Keratinocyte (primary cell): ENCODE measurements around the gene RRBP1. TPM values are rescaled to one million over a fixed set of nuclear protein-coding genes. Genes with fewer than 3 reads are reported as not detected.

Experiments used
- DNase-seq: peaks from one replicate; pipeline ENCODE4 v3.0.0-alpha.2; 2011; ENCODE audit warnings: low read depth, missing footprints, low spot score
- FAIRE-seq: peaks from 2 replicates; lab custom pipeline; 2011; peaks lifted over from hg19 to GRCh38; lab: Jason Lieb, UNC
- H2AFZ ChIP-seq: 2 replicates; pipeline ENCODE4 v1.6.0; 2012; ENCODE audit warnings: low read length, control low read depth, inconsistent platforms; ENCODE audit not compliant: control insufficient read depth
- H3K27ac ChIP-seq: 2 replicates; pipeline ENCODE4 v1.5.1; 2011; ENCODE audit warnings: low read length; ENCODE audit not compliant: control insufficient read depth, insufficient read depth
- H3K27me3 ChIP-seq: 3 replicates; pipeline ENCODE4 v1.6.0; 2011; ENCODE audit warnings: low read length; ENCODE audit not compliant: control insufficient read depth, insufficient read depth; ENCODE audit errors: extremely low read depth
- H3K36me3 ChIP-seq, 2 experiments: 2 replicates in 1 of 2; 3 replicates in 1 of 2; pipeline ENCODE4 v1.5.1; 2011; ENCODE audit warnings: low read length in 2 of 2, mild to moderate bottlenecking in 1 of 2; ENCODE audit not compliant: control insufficient read depth in 2 of 2, insufficient read depth in 2 of 2; ENCODE audit errors: extremely low read depth in 1 of 2
- H3K4me1 ChIP-seq: 3 replicates; pipeline ENCODE4 v1.5.1; 2011; ENCODE audit warnings: low read length; ENCODE audit not compliant: control insufficient read depth, insufficient read depth; ENCODE audit errors: extremely low read depth
- H3K4me2 ChIP-seq: 3 replicates; pipeline ENCODE4 v1.6.0; 2011; ENCODE audit warnings: low read depth, low read length; ENCODE audit not compliant: control insufficient read depth, insufficient read depth; ENCODE audit errors: extremely low read depth
- H3K4me3 ChIP-seq, 3 experiments: fragments of 200-600 bp in 1 of 3; sonication (generic) in 1 of 3; 2 replicates in 2 of 3; 3 replicates in 1 of 3; pipeline ENCODE4 v1.5.1; 2011 to 2016; ENCODE audit warnings: low read length in 3 of 3, mild to moderate bottlenecking in 3 of 3, control low read depth in 2 of 3, inconsistent platforms in 1 of 3, low read depth in 1 of 3, mixed read lengths in 1 of 3, mixed run types in 1 of 3, moderate library complexity in 1 of 3; ENCODE audit not compliant: control insufficient read depth in 2 of 3, insufficient read depth in 2 of 3; ENCODE audit errors: extremely low read depth in 1 of 3
- H3K79me2 ChIP-seq: 2 replicates; pipeline ENCODE4 v1.6.0; 2012; ENCODE audit warnings: low read length; ENCODE audit not compliant: control insufficient read depth, insufficient read depth
- H3K9ac ChIP-seq: 3 replicates; pipeline ENCODE4 v1.6.0; 2011; ENCODE audit warnings: low read length; ENCODE audit not compliant: control insufficient read depth, insufficient read depth; ENCODE audit errors: extremely low read depth
- H3K9me1 ChIP-seq: 3 replicates; pipeline ENCODE4 v1.6.0; 2011; ENCODE audit warnings: low read length; ENCODE audit not compliant: control insufficient read depth, insufficient read depth; ENCODE audit errors: extremely low read depth
- H3K9me3 ChIP-seq: 2 replicates; pipeline ENCODE4 v1.5.1; 2012; ENCODE audit warnings: low read depth, low read length; ENCODE audit not compliant: control insufficient read depth
- H4K20me1 ChIP-seq: 3 replicates; pipeline ENCODE4 v1.6.0; 2011; ENCODE audit warnings: low read length; ENCODE audit not compliant: control insufficient read depth, insufficient read depth; ENCODE audit errors: extremely low read depth
- CTCF ChIP-seq, 3 experiments: IDR thresholded peaks in 1 of 3; conservative IDR thresholded peaks in 1 of 3; optimal IDR thresholded peaks in 1 of 3; 2 replicates in 2 of 3; 3 replicates in 1 of 3; pipeline versions ENCODE3 to v1.5.1; 2011; ENCODE audit warnings: low read length in 3 of 3, mild to moderate bottlenecking in 3 of 3, moderate library complexity in 2 of 3, control low read depth in 1 of 3, inconsistent platforms in 1 of 3; ENCODE audit not compliant: insufficient read depth in 2 of 3; ENCODE audit errors: extremely low read depth in 1 of 3
- EZH2 ChIP-seq: IDR thresholded peaks from one replicate; pipeline ENCODE4 v1.6.1; 2012; ENCODE audit warnings: inconsistent platforms, mild to moderate bottlenecking, low read length, moderate library complexity
- dilution Hi-C: fragments of 300-500 bp; cut with MboI; formaldehyde crosslinking; loops from one replicate; pipeline ENCODE4 v1.7.0; 2020; ENCODE audit warnings: low sequenced_read_pairs; ENCODE audit not compliant: extremely low pct_ligation_motif_present
- polyA plus RNA-seq, 5 experiments: library from polyadenylated mRNA; depleted of rRNA in 3 of 5; stranded (reverse) in 3 of 5; stranded (forward) in 1 of 5; unstranded in 1 of 5; fragments of >200 nt; gene quantifications; 1 replicate in 1 of 5; 2 replicates in 3 of 5; 3 replicates in 1 of 5; pipeline versions ENCODE4 v1.2.1 to v1.2.3, GENCODE V29; 2011 to 2012; ENCODE audit warnings: missing spikeins in 2 of 5, low read depth in 1 of 5, low replicate concordance in 1 of 5

Gene RRBP1
- polyA plus RNA-seq, 1 donor (not counting 4 experiments of a cell fraction or from before 2014, with no cell fraction given): 43.9 TPM

- H4K20me1 ChIP-seq: peaks cover 25% of the 10 kb centered on the region
- no peak for FAIRE-seq
- peaks cover 19% of the 10 kb centered on the region for H3K4me1 ChIP-seq
- no peak for DNase-seq
- peaks cover 85% of the 10 kb centered on the region for H3K79me2 ChIP-seq
- no peaks in the 10 kb centered on the region for H3K9me3 ChIP-seq
- no peaks in the 10 kb centered on the region for H3K9me1 ChIP-seq
- H3K9ac ChIP-seq: no peak overlapping the region
- dilution Hi-C loops: no loop called here
- H3K4me2 ChIP-seq: no peak overlapping the region
- no peak overlapping the region for H3K4me3 ChIP-seq
- no peak for TF ChIP-seq EZH2
- TF ChIP-seq CTCF (optimal IDR thresholded peaks at IDR 0.05 in 1 of 3, IDR thresholded peaks at IDR 0.05 in 1 of 3, conservative IDR thresholded peaks at IDR 0.05 in 1 of 3; ENCODE audit: extremely low read depth in 1 of 3, insufficient read depth in 2 of 3, low read length in 3 of 3): no peak
- H3K27ac ChIP-seq: no peak overlapping the region
- H3K27me3 ChIP-seq: no peaks in the 10 kb centered on the region
- H2AFZ ChIP-seq: no peak overlapping the region
- H3K36me3 ChIP-seq: peaks cover 2 to 3% of the 10 kb centered on the region in 2 experiments
Measured at GRCh38 chr20:17573463-17573862, 108.6 kb downstream of the RRBP1 start.

- Histone ChIP-seq H4K20me1 (peaks cover 22% of the 10 kb centered on the region), H3K9me1 (no peaks in the 10 kb centered on the region), H3K4me1 (peaks cover 27% of the 10 kb centered on the region), H3K27me3 (no peaks in the 10 kb centered on the region), H3K36me3 (peaks cover 2 to 3% of the 10 kb centered on the region in 2 experiments), H3K27ac (peak overlapping the region; percentile 82), H3K9me3 (no peaks in the 10 kb centered on the region), H3K4me2 (peak overlapping the region; percentile 73), H3K79me2 (peaks cover 76% of the 10 kb centered on the region), H3K4me3 (peak overlapping the region; percentile 89 to 100 (median 95)), H3K9ac (peak overlapping the region; percentile 97), H2AFZ (no peak overlapping the region)
- dilution Hi-C loops: no loop called here
- FAIRE-seq (no peak), DNase-seq (no peak)
- no peak for TF ChIP-seq CTCF (optimal IDR thresholded peaks at IDR 0.05 in 1 of 3, IDR thresholded peaks at IDR 0.05 in 1 of 3, conservative IDR thresholded peaks at IDR 0.05 in 1 of 3; ENCODE audit: extremely low read depth in 1 of 3, insufficient read depth in 2 of 3, low read length in 3 of 3)
- no peak for TF ChIP-seq EZH2
Measured at GRCh38 chr20:17572034-17572638, 109.9 kb downstream of the RRBP1 start.
